ENCODE measurements around the gene HNRNPUL2.
"Not testable (repeated sequence)": the region's sequence is repeated elsewhere in the genome, so short reads cannot be mapped to it uniquely, and the experiment has no call there.

The HNRNPUL2 gene

GRCh38 chr11:62727165-62727871 lies at the start of gene HNRNPUL2:
Gene HNRNPUL2, minus strand, starts transcription at chr11:62727457. Its CDS starts 301 bp downstream, at chr11:62727156.
- peak; percentile 98 to 99 for DNase-seq

- DNase-seq, result no peak
Measured at GRCh38 chr11:62775646-62776045, 48.4 kb upstream of the HNRNPUL2 start.

GRCh38 chr11:62774407-62774806 lies 47.1 kb upstream of the HNRNPUL2 start:
- DNase-seq, result no peak

- DNase-seq, result peak; percentile 94 to 97
Measured at GRCh38 chr11:62771144-62772021, 44.1 kb upstream of the HNRNPUL2 start, which contains the start of gene TAF6L. Gene TAF6L, plus strand, starts transcription at chr11:62771396. Its CDS starts 4,388 bp downstream, at chr11:62775784.

GRCh38 chr11:62770778-62771143 lies 43.5 kb upstream of the HNRNPUL2 start:
- DNase-seq, result peak; percentile 75 to 76

GRCh38 chr11:62760867-62761227 lies 33.6 kb upstream of the HNRNPUL2 start:
- DNase-seq, result not testable (repeated sequence)

- DNase-seq, result no peak
Measured at GRCh38 chr11:62757846-62758788, 30.9 kb upstream of the HNRNPUL2 start.

GRCh38 chr11:62755086-62755615 lies 27.9 kb upstream of the HNRNPUL2 start:
- DNase-seq, result no peak

- DNase-seq, result peak; percentile 100
Measured at GRCh38 chr11:62753736-62754603, 26.7 kb upstream of the HNRNPUL2 start, which contains the start of gene ZBTB3. Gene ZBTB3, minus strand, starts transcription at chr11:62754160. Its CDS starts 496 bp downstream, at chr11:62753664.

- no peak for DNase-seq
Measured at GRCh38 chr11:62752994-62753735, 25.9 kb upstream of the HNRNPUL2 start.

- DNase-seq, result no peak
Measured at GRCh38 chr11:62752177-62752785, 25.0 kb upstream of the HNRNPUL2 start.

GRCh38 chr11:62749931-62750330 lies 22.7 kb upstream of the HNRNPUL2 start:
- DNase-seq, result not testable (repeated sequence)

GRCh38 chr11:62747475-62748160 lies 20.4 kb upstream of the HNRNPUL2 start:
- DNase-seq, result no peak

- no peak for DNase-seq
Measured at GRCh38 chr11:62737196-62737595, 9.9 kb upstream of the HNRNPUL2 start.

GRCh38 chr11:62732830-62733229 lies 5.6 kb upstream of the HNRNPUL2 start:
- peak; percentile 55 to 63 for DNase-seq

- not testable (repeated sequence) for DNase-seq
Measured at GRCh38 chr11:62730076-62730475, 2.8 kb upstream of the HNRNPUL2 start.

- peak; percentile 92 to 93 for DNase-seq
Measured at GRCh38 chr11:62728171-62728988, 1.1 kb upstream of the HNRNPUL2 start, which contains the start of gene TTC9C. Gene TTC9C, plus strand, starts transcription at chr11:62728486. Its CDS starts 363 bp downstream, at chr11:62728849.

- DNase-seq, result peak; percentile 96 to 98
Measured at GRCh38 chr11:62727872-62728170, 564 bp upstream of the HNRNPUL2 start.

- DNase-seq, result no peak
Measured at GRCh38 chr11:62726915-62727164, 417 bp downstream of the HNRNPUL2 start.

All from Kasumi-1 (cell line).